Measurements from ENCODE around the gene TRERF1.

The TRERF1 gene

GRCh38 chr6:42227173-42227850 lies 224.4 kb downstream of the TRERF1 start:
- no peaks in the 10 kb centered on the region for H3K27me3 ChIP-seq (ENCODE audit: control insufficient read depth, insufficient read depth, low read length)

GRCh38 chr6:42226645-42227143 lies 225.0 kb downstream of the TRERF1 start:
- no peak overlapping the region for H3K4me3 ChIP-seq (ENCODE audit: low read length)
- no peaks in the 10 kb centered on the region for H3K27me3 ChIP-seq (ENCODE audit: control insufficient read depth, insufficient read depth, low read length)
- H3K9me3 ChIP-seq (ENCODE audit: control insufficient read depth, low read depth, low read length), result no peaks in the 10 kb centered on the region
- peaks cover 20% of the 10 kb centered on the region for H3K36me3 ChIP-seq (ENCODE audit: control insufficient read depth, low read depth, low read length)
- H3K4me1 ChIP-seq (ENCODE audit: control insufficient read depth, low read depth, low read length), result no peaks in the 10 kb centered on the region
- H3K27ac ChIP-seq (ENCODE audit: low read length), result no peak overlapping the region
- H3K9ac ChIP-seq (ENCODE audit: low read length), result no peak overlapping the region

More at GRCh38 chr6:42227173-42227850, 224.4 kb downstream of the TRERF1 start:
- Histone ChIP-seq H3K9ac (ENCODE audit: low read length) (no peak overlapping the region), H3K9me3 (ENCODE audit: control insufficient read depth, low read depth, low read length) (no peaks in the 10 kb centered on the region), H3K4me1 (ENCODE audit: control insufficient read depth, low read depth, low read length) (no peaks in the 10 kb centered on the region), H3K4me3 (ENCODE audit: low read length) (no peak overlapping the region), H3K36me3 (ENCODE audit: control insufficient read depth, low read depth, low read length) (peaks cover 20% of the 10 kb centered on the region), H3K27ac (ENCODE audit: low read length) (no peak overlapping the region)

GRCh38 chr6:42226161-42226611 lies 225.5 kb downstream of the TRERF1 start:
- Histone ChIP-seq H3K4me1 (ENCODE audit: control insufficient read depth, low read depth, low read length) (no peaks in the 10 kb centered on the region), H3K27ac (ENCODE audit: low read length) (no peak overlapping the region), H3K27me3 (ENCODE audit: control insufficient read depth, insufficient read depth, low read length) (no peaks in the 10 kb centered on the region), H3K36me3 (ENCODE audit: control insufficient read depth, low read depth, low read length) (peaks cover 16% of the 10 kb centered on the region), H3K9me3 (ENCODE audit: control insufficient read depth, low read depth, low read length) (no peaks in the 10 kb centered on the region), H3K4me3 (ENCODE audit: low read length) (no peak overlapping the region), H3K9ac (ENCODE audit: low read length) (no peak overlapping the region)

GRCh38 chr6:42225419-42225818 lies 226.3 kb downstream of the TRERF1 start:
- H3K27ac ChIP-seq (ENCODE audit: low read length), result no peak overlapping the region
- H3K4me3 ChIP-seq (ENCODE audit: low read length), result no peak overlapping the region
- no peaks in the 10 kb centered on the region for H3K27me3 ChIP-seq (ENCODE audit: control insufficient read depth, insufficient read depth, low read length)
- H3K4me1 ChIP-seq (ENCODE audit: control insufficient read depth, low read depth, low read length), result no peaks in the 10 kb centered on the region
- no peaks in the 10 kb centered on the region for H3K9me3 ChIP-seq (ENCODE audit: control insufficient read depth, low read depth, low read length)
- no peak overlapping the region for H3K9ac ChIP-seq (ENCODE audit: low read length)
- H3K36me3 ChIP-seq (ENCODE audit: control insufficient read depth, low read depth, low read length), result peaks cover 16% of the 10 kb centered on the region

GRCh38 chr6:42225029-42225339 lies 226.7 kb downstream of the TRERF1 start:
- H3K27me3 ChIP-seq (ENCODE audit: control insufficient read depth, insufficient read depth, low read length), result no peaks in the 10 kb centered on the region
- H3K4me3 ChIP-seq (ENCODE audit: low read length), result no peak overlapping the region
- H3K27ac ChIP-seq (ENCODE audit: low read length), result no peak overlapping the region
- no peaks in the 10 kb centered on the region for H3K4me1 ChIP-seq (ENCODE audit: control insufficient read depth, low read depth, low read length)
- H3K9me3 ChIP-seq (ENCODE audit: control insufficient read depth, low read depth, low read length), result no peaks in the 10 kb centered on the region
- H3K36me3 ChIP-seq (ENCODE audit: control insufficient read depth, low read depth, low read length), result peaks cover 16% of the 10 kb centered on the region
- no peak overlapping the region for H3K9ac ChIP-seq (ENCODE audit: low read length)

GRCh38 chr6:42224222-42225028 lies 227.3 kb downstream of the TRERF1 start:
- no peak overlapping the region for H3K27ac ChIP-seq (ENCODE audit: low read length)

GRCh38 chr6:42222448-42222847 lies 229.3 kb downstream of the TRERF1 start:
- no peak overlapping the region for H3K27ac ChIP-seq (ENCODE audit: low read length)
- H3K9me3 ChIP-seq (ENCODE audit: control insufficient read depth, low read depth, low read length), result no peaks in the 10 kb centered on the region
- H3K4me1 ChIP-seq (ENCODE audit: control insufficient read depth, low read depth, low read length), result no peaks in the 10 kb centered on the region
- H3K36me3 ChIP-seq (ENCODE audit: control insufficient read depth, low read depth, low read length), result peaks cover 2% of the 10 kb centered on the region
- H3K27me3 ChIP-seq (ENCODE audit: control insufficient read depth, insufficient read depth, low read length), result no peaks in the 10 kb centered on the region
- H3K9ac ChIP-seq (ENCODE audit: low read length), result no peak overlapping the region
- H3K4me3 ChIP-seq (ENCODE audit: low read length), result no peak overlapping the region

More at GRCh38 chr6:42224222-42225028, 227.3 kb downstream of the TRERF1 start:
- Histone ChIP-seq H3K4me3 (ENCODE audit: low read length) (no peak overlapping the region), H3K9ac (ENCODE audit: low read length) (no peak overlapping the region), H3K4me1 (ENCODE audit: control insufficient read depth, low read depth, low read length) (no peaks in the 10 kb centered on the region), H3K9me3 (ENCODE audit: control insufficient read depth, low read depth, low read length) (no peaks in the 10 kb centered on the region), H3K27me3 (ENCODE audit: control insufficient read depth, insufficient read depth, low read length) (no peaks in the 10 kb centered on the region), H3K36me3 (ENCODE audit: control insufficient read depth, low read depth, low read length) (peaks cover 16% of the 10 kb centered on the region)

GRCh38 chr6:42221546-42221945 lies 230.2 kb downstream of the TRERF1 start:
- Histone ChIP-seq H3K9ac (ENCODE audit: low read length) (no peak overlapping the region), H3K27me3 (ENCODE audit: control insufficient read depth, insufficient read depth, low read length) (no peaks in the 10 kb centered on the region), H3K27ac (ENCODE audit: low read length) (no peak overlapping the region), H3K9me3 (ENCODE audit: control insufficient read depth, low read depth, low read length) (no peaks in the 10 kb centered on the region), H3K4me3 (ENCODE audit: low read length) (no peak overlapping the region), H3K4me1 (ENCODE audit: control insufficient read depth, low read depth, low read length) (peaks cover 3% of the 10 kb centered on the region), H3K36me3 (ENCODE audit: control insufficient read depth, low read depth, low read length) (no peaks in the 10 kb centered on the region)

GRCh38 chr6:42220807-42221206 lies 230.9 kb downstream of the TRERF1 start:
- H3K4me3 ChIP-seq (ENCODE audit: low read length), result no peak overlapping the region
- H3K27me3 ChIP-seq (ENCODE audit: control insufficient read depth, insufficient read depth, low read length), result no peaks in the 10 kb centered on the region
- H3K4me1 ChIP-seq (ENCODE audit: control insufficient read depth, low read depth, low read length), result peaks cover 3% of the 10 kb centered on the region
- no peak overlapping the region for H3K27ac ChIP-seq (ENCODE audit: low read length)
- H3K9me3 ChIP-seq (ENCODE audit: control insufficient read depth, low read depth, low read length), result no peaks in the 10 kb centered on the region
- H3K9ac ChIP-seq (ENCODE audit: low read length), result no peak overlapping the region
- H3K36me3 ChIP-seq (ENCODE audit: control insufficient read depth, low read depth, low read length), result no peaks in the 10 kb centered on the region

- Histone ChIP-seq H3K27me3 (ENCODE audit: control insufficient read depth, insufficient read depth, low read length) (no peaks in the 10 kb centered on the region), H3K4me3 (ENCODE audit: low read length) (peak within 1 kb of the TSS; percentile 100), H3K36me3 (ENCODE audit: control insufficient read depth, low read depth, low read length) (peaks cover 12% of the 10 kb centered on the region), H3K9me3 (ENCODE audit: control insufficient read depth, low read depth, low read length) (no peaks in the 10 kb centered on the region), H3K4me1 (ENCODE audit: control insufficient read depth, low read depth, low read length) (peaks cover 3% of the 10 kb centered on the region), H3K27ac (ENCODE audit: low read length) (peak within 1 kb of the TSS; percentile 91), H3K9ac (ENCODE audit: low read length) (peak within 1 kb of the TSS; percentile 96)
These were observed 234.0 kb downstream of the TRERF1 start, which contains the start of gene MRPS10 for GRCh38 chr6:42217519-42218367. Gene MRPS10 (minus strand): TSS chr6:42217861. CDS start chr6:42217849, 12 bp downstream.

- peak overlapping the region; percentile 96 for H3K9ac ChIP-seq (ENCODE audit: low read length)
- no peaks in the 10 kb centered on the region for H3K27me3 ChIP-seq (ENCODE audit: control insufficient read depth, insufficient read depth, low read length)
- peaks cover 16% of the 10 kb centered on the region for H3K36me3 ChIP-seq (ENCODE audit: control insufficient read depth, low read depth, low read length)
- H3K4me1 ChIP-seq (ENCODE audit: control insufficient read depth, low read depth, low read length), result peaks cover 3% of the 10 kb centered on the region
- H3K4me3 ChIP-seq (ENCODE audit: low read length), result peak overlapping the region; percentile 100
- H3K9me3 ChIP-seq (ENCODE audit: control insufficient read depth, low read depth, low read length), result no peaks in the 10 kb centered on the region
- H3K27ac ChIP-seq (ENCODE audit: low read length), result peak overlapping the region; percentile 91
These were observed 234.6 kb downstream of the TRERF1 start for GRCh38 chr6:42217157-42217518.

Data from iPS-18a (cell line).